ENCODE data around the gene RNF40.
"Not testable (repeated sequence)": the region's sequence is repeated elsewhere in the genome, so short reads cannot be mapped to it uniquely, and the experiment has no call there.

Gene RNF40

GRCh38 chr16:30785126-30786106 is 23.3 kb downstream of the RNF40 start:
- no peak for DNase-seq

- DNase-seq, result no peak
Observed at GRCh38 chr16:30786115-30786935, 24.2 kb downstream of the RNF40 start.

GRCh38 chr16:30786936-30787612 is 25.0 kb downstream of the RNF40 start, which contains the start of gene ZNF629:
TSS of gene ZNF629 (minus strand) at chr16:30787205. CDS start at chr16:30784482, 2,723 bp downstream.
- peak; percentile 63 for DNase-seq

GRCh38 chr16:30787613-30788378 is 25.7 kb downstream of the RNF40 start:
- no peak for DNase-seq

- no peak for DNase-seq
Observed at GRCh38 chr16:30793508-30794069, 31.5 kb downstream of the RNF40 start.

GRCh38 chr16:30794634-30795033 is 32.5 kb downstream of the RNF40 start:
- DNase-seq, result no peak

GRCh38 chr16:30797670-30798309 is 35.7 kb downstream of the RNF40 start:
- DNase-seq, result no peak

GRCh38 chr16:30802936-30803335 is 40.8 kb downstream of the RNF40 start:
- DNase-seq, result no peak

- DNase-seq, result no peak
Observed at GRCh38 chr16:30805056-30805369, 42.9 kb downstream of the RNF40 start.

- peak; percentile 76 for DNase-seq
Observed at GRCh38 chr16:30805370-30806169, 43.4 kb downstream of the RNF40 start.

- no peak for DNase-seq
Observed at GRCh38 chr16:30808146-30808545, 46.0 kb downstream of the RNF40 start.

- DNase-seq, result not testable (repeated sequence)
Observed at GRCh38 chr16:30808890-30809426, 46.8 kb downstream of the RNF40 start.

GRCh38 chr16:30809675-30810074 is 47.6 kb downstream of the RNF40 start:
- DNase-seq, result not testable (repeated sequence)

- DNase-seq, result no peak
Observed at GRCh38 chr16:30813821-30814189, 51.7 kb downstream of the RNF40 start.

GRCh38 chr16:30816769-30817168 is 54.6 kb downstream of the RNF40 start:
- DNase-seq, result no peak

- DNase-seq, result no peak
Observed at GRCh38 chr16:30820952-30821421, 58.9 kb downstream of the RNF40 start.

GRCh38 chr16:30821441-30821840 is 59.3 kb downstream of the RNF40 start:
- DNase-seq, result not testable (repeated sequence)

GRCh38 chr16:30821891-30822290 is 59.8 kb downstream of the RNF40 start:
- DNase-seq, result no peak
